ENCODE results near the gene WDR19. TPM values are rescaled to one million over a fixed set of nuclear protein-coding genes. Genes with fewer than 3 reads are reported as not detected.

The WDR19 gene
- total RNA-seq, 1 experiment from 2014 or later = 23.3 TPM

DNA sequence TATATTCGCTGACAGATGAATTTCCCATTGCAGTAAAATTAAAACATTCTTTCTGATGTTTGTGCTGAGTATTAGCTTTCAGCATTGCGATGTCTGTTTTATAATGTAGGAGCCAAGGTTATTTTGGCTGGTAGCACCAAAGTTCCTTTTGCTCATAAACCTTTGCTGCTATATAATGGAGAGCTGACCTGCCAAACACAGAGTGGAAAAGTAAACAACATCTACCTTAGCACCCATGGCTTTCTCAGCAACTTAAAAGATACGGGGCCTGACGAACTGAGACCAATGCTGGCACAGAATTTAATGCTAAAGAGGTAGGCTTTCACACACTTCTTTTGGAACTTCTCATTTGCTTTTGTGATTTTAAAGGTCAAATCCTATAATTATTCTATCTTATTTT is 46.0 kb downstream of the WDR19 start:
- Histone ChIP-seq H4K91ac (ENCODE audit: insufficient read length, low read depth, low read length) (no peak overlapping the region), H4K5ac (ENCODE audit: insufficient read length, low read depth, low read length) (no peak overlapping the region), H3K23me2 (ENCODE audit: insufficient read length, low read depth, low read length, poor library complexity, severe bottlenecking) (no peaks in the 10 kb centered on the region), H2AK5ac (ENCODE audit: insufficient read length, low read length) (no peak overlapping the region), H3K9me3 (ENCODE audit: control insufficient read depth, low read depth, low read length) (no peaks in the 10 kb centered on the region), H2BK15ac (ENCODE audit: low read depth, low read length) (no peak overlapping the region), H3K27ac (ENCODE audit: insufficient read length, low read depth, low read length) (no peak overlapping the region), H3K4me1 (ENCODE audit: insufficient read depth, low read length) (no peaks in the 10 kb centered on the region), H3K4ac (ENCODE audit: low read depth, low read length) (no peak overlapping the region), H2BK12ac (ENCODE audit: insufficient read length, low read depth, low read length) (no peak overlapping the region), H3K23ac (ENCODE audit: insufficient read length, low read depth, low read length) (no peak overlapping the region), H3K79me1 (ENCODE audit: insufficient read depth, low read depth, low read length, poor library complexity, severe bottlenecking) (no peaks in the 10 kb centered on the region), H2BK5ac (ENCODE audit: insufficient read length, low read length) (no peak overlapping the region), H3K14ac (ENCODE audit: insufficient read depth, low read length) (no peak overlapping the region), H2AFZ (ENCODE audit: low read length) (no peak overlapping the region), H3K56ac (ENCODE audit: insufficient read length, low read depth, low read length) (no peak overlapping the region), H2BK120ac (ENCODE audit: low read depth, low read length, poor library complexity, severe bottlenecking) (no peak overlapping the region), H4K8ac (replicated peaks; ENCODE audit: insufficient read length, low read depth, low read length) (no peak overlapping the region), H3K9ac (ENCODE audit: extremely low read depth, insufficient read length, low read length) (no peak overlapping the region), H3K18ac (ENCODE audit: insufficient read length, low read depth, low read length) (no peak overlapping the region), H2BK20ac (ENCODE audit: low read depth, low read length, poor library complexity, severe bottlenecking) (no peak overlapping the region), H3K79me2 (ENCODE audit: insufficient read depth, low read length) (no peaks in the 10 kb centered on the region), H3K27me3 (ENCODE audit: insufficient read depth, low read length) (no peaks in the 10 kb centered on the region), H3T11ph (ENCODE audit: low read length) (no peak overlapping the region), H3K4me2 (ENCODE audit: insufficient read depth, insufficient read length, low read length) (no peak overlapping the region), H4K20me1 (ENCODE audit: control insufficient read depth, insufficient read depth, insufficient read length) (no peaks in the 10 kb centered on the region)
- H3K27me3 Mint-ChIP-seq (ENCODE audit: low read depth) = no peaks in the 10 kb centered on the region
- H3K27ac Mint-ChIP-seq = no peak overlapping the region
- TF ChIP-seq, protein P1, sequence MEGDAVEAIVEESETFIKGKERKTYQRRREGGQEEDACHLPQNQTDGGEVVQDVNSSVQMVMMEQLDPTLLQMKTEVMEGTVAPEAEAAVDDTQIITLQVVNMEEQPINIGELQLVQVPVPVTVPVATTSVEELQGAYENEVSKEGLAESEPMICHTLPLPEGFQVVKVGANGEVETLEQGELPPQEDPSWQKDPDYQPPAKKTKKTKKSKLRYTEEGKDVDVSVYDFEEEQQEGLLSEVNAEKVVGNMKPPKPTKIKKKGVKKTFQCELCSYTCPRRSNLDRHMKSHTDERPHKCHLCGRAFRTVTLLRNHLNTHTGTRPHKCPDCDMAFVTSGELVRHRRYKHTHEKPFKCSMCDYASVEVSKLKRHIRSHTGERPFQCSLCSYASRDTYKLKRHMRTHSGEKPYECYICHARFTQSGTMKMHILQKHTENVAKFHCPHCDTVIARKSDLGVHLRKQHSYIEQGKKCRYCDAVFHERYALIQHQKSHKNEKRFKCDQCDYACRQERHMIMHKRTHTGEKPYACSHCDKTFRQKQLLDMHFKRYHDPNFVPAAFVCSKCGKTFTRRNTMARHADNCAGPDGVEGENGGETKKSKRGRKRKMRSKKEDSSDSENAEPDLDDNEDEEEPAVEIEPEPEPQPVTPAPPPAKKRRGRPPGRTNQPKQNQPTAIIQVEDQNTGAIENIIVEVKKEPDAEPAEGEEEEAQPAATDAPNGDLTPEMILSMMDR (conservative IDR thresholded peaks at IDR 0.05) = no peak
- no peaks in the 10 kb centered on the region for H3K4me1 Mint-ChIP-seq
- no CpG with 5 or more reads among the region's 4 CpGs for WGBS (ENCODE audit: extremely low coverage, insufficient read length, low lambda C conversion rate)
- H3K36me3 Mint-ChIP-seq (ENCODE audit: insufficient read depth in 1 of 3, low read depth in 3 of 3) = no peaks in the 10 kb centered on the region
- H3K9me3 Mint-ChIP-seq = no peaks in the 10 kb centered on the region
- H3K4me3 Mint-ChIP-seq = no peak overlapping the region
- no peak for DNase-seq
